Astrocyte (in vitro differentiated cells and primary cell): Measurements from ENCODE around the gene KDM4B.

Source experiments
- EZH2 ChIP-seq: IDR thresholded peaks from 2 replicates; pipeline ENCODE4 v1.6.1; 2012; ENCODE audit warnings: mild to moderate bottlenecking, low read length, inconsistent platforms; ENCODE audit not compliant: insufficient read depth
- TF ChIP-seq, protein P1 (sequence below): IDR thresholded peaks from 2 replicates; pipeline ENCODE4 v1.5.1; 2011; ENCODE audit warnings: low read depth, mild to moderate bottlenecking, inconsistent platforms, low read length, moderate library complexity; ENCODE audit not compliant: insufficient read depth

DNA sequence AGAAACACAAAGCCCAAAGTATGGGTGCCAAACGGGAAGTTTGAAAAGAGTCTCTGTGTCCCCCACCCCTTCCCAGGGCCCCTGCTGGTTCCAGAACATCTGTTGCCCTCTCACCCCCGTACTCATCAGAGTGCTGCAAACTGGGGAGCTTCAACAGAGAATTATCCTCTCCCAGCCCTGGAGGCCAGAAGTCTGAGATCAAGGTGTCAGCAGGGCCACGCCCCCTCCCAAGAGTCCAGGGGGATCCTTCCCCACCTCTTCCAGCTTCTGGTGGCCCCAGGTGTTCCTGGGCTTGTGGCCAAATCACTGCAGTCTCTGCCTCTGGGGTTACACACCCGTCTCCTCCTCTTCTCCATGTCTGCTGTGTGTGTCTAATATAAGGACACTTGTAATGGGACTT lies 188.3 kb downstream of the KDM4B start:
- TF ChIP-seq EZH2 = no peak
- TF ChIP-seq, protein P1, sequence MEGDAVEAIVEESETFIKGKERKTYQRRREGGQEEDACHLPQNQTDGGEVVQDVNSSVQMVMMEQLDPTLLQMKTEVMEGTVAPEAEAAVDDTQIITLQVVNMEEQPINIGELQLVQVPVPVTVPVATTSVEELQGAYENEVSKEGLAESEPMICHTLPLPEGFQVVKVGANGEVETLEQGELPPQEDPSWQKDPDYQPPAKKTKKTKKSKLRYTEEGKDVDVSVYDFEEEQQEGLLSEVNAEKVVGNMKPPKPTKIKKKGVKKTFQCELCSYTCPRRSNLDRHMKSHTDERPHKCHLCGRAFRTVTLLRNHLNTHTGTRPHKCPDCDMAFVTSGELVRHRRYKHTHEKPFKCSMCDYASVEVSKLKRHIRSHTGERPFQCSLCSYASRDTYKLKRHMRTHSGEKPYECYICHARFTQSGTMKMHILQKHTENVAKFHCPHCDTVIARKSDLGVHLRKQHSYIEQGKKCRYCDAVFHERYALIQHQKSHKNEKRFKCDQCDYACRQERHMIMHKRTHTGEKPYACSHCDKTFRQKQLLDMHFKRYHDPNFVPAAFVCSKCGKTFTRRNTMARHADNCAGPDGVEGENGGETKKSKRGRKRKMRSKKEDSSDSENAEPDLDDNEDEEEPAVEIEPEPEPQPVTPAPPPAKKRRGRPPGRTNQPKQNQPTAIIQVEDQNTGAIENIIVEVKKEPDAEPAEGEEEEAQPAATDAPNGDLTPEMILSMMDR = no peak
